HepG2 (cell line): Measurements from ENCODE around the gene CTNND2. TPM values are rescaled to one million over a fixed set of nuclear protein-coding genes. Genes with fewer than 3 reads are reported as not detected.
A peak's percentile ranks its signal among the peaks of the same experiment; 100 is the strongest.

Experiments
- ATAC-seq: fragments of 200-7000 bp; cut with Tn5 transposase; 3 replicates; pipeline ENCODE4 v1.9.1; 2020; ENCODE audit warnings: mild to moderate bottlenecking, moderate library complexity
- BruUV-seq: library from RNA; stranded (reverse); fragments of 400-500 nt; replicated peaks from 2 replicates; lab custom pipeline; 2021; lab: Mats Ljungman, UMichigan
- CTCF ChIA-PET: fragments of 300-600 bp; formaldehyde crosslinking; extraction: SDS; loops from one replicate; lab custom pipeline; 2021; ENCODE audit warnings: low total read pairs, inconsistent platforms, low intra/inter-chr PET ratio; lab: Yijun Ruan, JAX
- POLR2A ChIA-PET: fragments of 350-600 bp; sonication (Branson Sonifier 250); formaldehyde crosslinking; loops from one replicate; lab custom pipeline; 2020; ENCODE audit warnings: antibody characterized with exemption, inconsistent platforms; lab: Yijun Ruan, JAX
- DNase-seq: peaks from one replicate; pipeline ENCODE4 v3.0.0-alpha.2; 2015; ENCODE audit warnings: low spot score
- FAIRE-seq: peaks from 3 replicates; lab custom pipeline; 2011; peaks lifted over from hg19 to GRCh38; lab: Jason Lieb, UNC
- H2AFZ ChIP-seq: one replicate; pipeline ENCODE4 v1.6.1; 2011; ENCODE audit warnings: low read length, inconsistent platforms
- H3K27ac ChIP-seq: fragments of 300-600 bp; 3 replicates; pipeline ENCODE4 v1.8.0; 2011; ENCODE audit warnings: mixed run types, mild to moderate bottlenecking, mixed read lengths, low read length, inconsistent platforms; ENCODE audit not compliant: insufficient read depth; ENCODE audit errors: extremely low read length
- H3K27me3 ChIP-seq, 2 experiments: fragments of 200-600 bp in 1 of 2; 2 replicates in 1 of 2; 3 replicates in 1 of 2; pipeline versions ENCODE4 v1.6.0 to v1.8.0; 2011; ENCODE audit warnings: low read length in 2 of 2, mild to moderate bottlenecking in 2 of 2, moderate library complexity in 2 of 2, inconsistent platforms in 1 of 2; ENCODE audit not compliant: insufficient read depth in 2 of 2, control insufficient read depth in 1 of 2
- H3K36me3 ChIP-seq, 2 experiments: fragments of 200-600 bp in 1 of 2; replicated peaks in 1 of 2; 2 replicates in 1 of 2; 3 replicates in 1 of 2; pipeline versions ENCODE4 v1.5.1 to v1.8.0; 2011; ENCODE audit warnings: low read length in 2 of 2, inconsistent platforms in 1 of 2; ENCODE audit not compliant: insufficient read depth in 2 of 2, control insufficient read depth in 1 of 2
- H3K4me1 ChIP-seq: 2 replicates; pipeline ENCODE4 v1.5.1; 2012; ENCODE audit warnings: low read length, inconsistent platforms; ENCODE audit not compliant: insufficient read depth
- H3K4me2 ChIP-seq: 2 replicates; pipeline ENCODE4 v1.6.0; 2011; ENCODE audit warnings: low read depth, low read length, inconsistent platforms
- H3K4me3 ChIP-seq, 3 experiments: fragments of 200-600 bp in 1 of 3; sonication (generic), shearing (Covaris generic) in 1 of 3; replicated peaks in 1 of 3; 2 replicates each; pipeline ENCODE4 v1.5.1; 2011 to 2016; ENCODE audit warnings: low read length in 3 of 3, inconsistent platforms in 2 of 3, low read depth in 2 of 3, mild to moderate bottlenecking in 2 of 3, control low read depth in 1 of 3, mixed read lengths in 1 of 3; ENCODE audit not compliant: insufficient read depth in 1 of 3
- H3K79me2 ChIP-seq: one replicate; pipeline ENCODE4 v1.6.1; 2011; ENCODE audit warnings: low read length, inconsistent platforms; ENCODE audit not compliant: insufficient read depth
- H3K9ac ChIP-seq: 2 replicates; pipeline ENCODE4 v1.6.0; 2011; ENCODE audit warnings: mild to moderate bottlenecking, low read depth, low read length, inconsistent platforms; ENCODE audit not compliant: insufficient read depth
- H3K9me3 ChIP-seq: 2 replicates; pipeline ENCODE4 v1.5.1; 2012; ENCODE audit warnings: mild to moderate bottlenecking, low read length
- H4K20me1 ChIP-seq: 2 replicates; pipeline ENCODE4 v1.6.0; 2011; ENCODE audit warnings: inconsistent platforms, mild to moderate bottlenecking, low read length, moderate library complexity; ENCODE audit not compliant: insufficient read depth
- ARNT ChIP-seq: fragments of 450-650 bp; IDR thresholded peaks from 2 replicates; pipeline ENCODE4 v1.6.1; 2017
- KMT2B ChIP-seq: IDR thresholded peaks from 2 replicates; pipeline ENCODE4 v1.6.1; 2016; ENCODE audit warnings: missing genetic modification reagents, missing compliant biosample characterization
- MAFF ChIP-seq: IDR thresholded peaks from 2 replicates; pipeline ENCODE4 v1.6.1; 2011; ENCODE audit warnings: low read depth, low read length, improper control_type of control experiment
- MAFK ChIP-seq, 2 experiments: IDR thresholded peaks in 1 of 2; conservative IDR thresholded peaks in 1 of 2; 2 replicates each; pipeline ENCODE4 v1.6.1; 2011; ENCODE audit warnings: improper control_type of control experiment in 2 of 2, low read length in 2 of 2
- NFRKB ChIP-seq: fragments of 450-650 bp; IDR thresholded peaks from 2 replicates; pipeline ENCODE4 v1.6.1; 2017
- ZFP90 ChIP-seq: sonication (generic); formaldehyde crosslinking; IDR thresholded peaks from 2 replicates; pipeline ENCODE4 v1.8.0; 2022; ENCODE audit warnings: missing genetic modification reagents, mild to moderate bottlenecking, inconsistent platforms, borderline replicate concordance
- WGBS: methylation state at CpG from one replicate; pipeline ENCODE4 v1.1.6; 2017; ENCODE audit warnings: low lambda C conversion rate; 5-methylcytosine and 5-hydroxymethylcytosine counted together
- in situ Hi-C: cut with HindIII; loops from 2 replicates; pipeline ENCODE4 v1.10.0; 2017; ENCODE audit warnings: low pct_unique_long_range_greater_than_20kb; ENCODE audit not compliant: extremely low pct_ligation_motif_present
- intact Hi-C: fragments of 100-400 bp; cut with micrococcal nuclease; formaldehyde crosslinking; loops from one replicate; pipeline ENCODE4 v1.10.0; 2022; ENCODE audit not compliant: unreplicated experiment
- polyA plus RNA-seq, 8 experiments: library from polyadenylated mRNA; depleted of rRNA in 3 of 8; stranded (reverse) in 7 of 8; unstranded in 1 of 8; fragments of >200 nt; fragmentation: Illumina TruSeq in 4 of 8; extraction: Trizol in 4 of 8; gene quantifications; 2 replicates each; pipeline versions ENCODE4 v1.2.1 to v1.2.3, GENCODE V29; 2011 to 2016; ENCODE audit warnings: low read depth in 4 of 8, missing spikeins in 1 of 8, mixed read lengths in 1 of 8; ENCODE audit not compliant: insufficient read depth in 1 of 8
- total RNA-seq, 5 experiments: library from RNA; depleted of rRNA; stranded (reverse); fragments of >200 nt; fragmentation: Illumina TruSeq; extraction: Trizol; gene quantifications; 2 replicates each; pipeline ENCODE4 v1.2.3, GENCODE V29; 2016; ENCODE audit warnings: low read depth in 1 of 5
- TF ChIP-seq, protein P1 (sequence below): IDR thresholded peaks from 2 replicates; pipeline ENCODE4 v1.6.1; 2016; ENCODE audit warnings: low read depth, missing genetic modification reagents, missing compliant biosample characterization
- TF ChIP-seq, protein P2 (sequence below): sonication (generic); formaldehyde crosslinking; IDR thresholded peaks from 2 replicates; pipeline ENCODE4 v1.5.0; 2020; ENCODE audit warnings: mild to moderate bottlenecking, missing genetic modification reagents, moderate library complexity
- TF ChIP-seq, protein P3 (sequence below), 2 experiments: fragments of 450-650 bp in 1 of 2; sonication (generic) in 1 of 2; formaldehyde crosslinking; IDR thresholded peaks; 2 replicates each; pipeline versions ENCODE4 v1.5.0 to v1.8.0; 2020 to 2022; ENCODE audit warnings: mild to moderate bottlenecking in 1 of 2, missing genetic modification reagents in 1 of 2

CTNND2 gene
- total and polyA plus RNA-seq, 2 of the 13 experiments (the other 11 are each of a cell fraction or from before 2014, with no cell fraction given) = not detected

DNA sequence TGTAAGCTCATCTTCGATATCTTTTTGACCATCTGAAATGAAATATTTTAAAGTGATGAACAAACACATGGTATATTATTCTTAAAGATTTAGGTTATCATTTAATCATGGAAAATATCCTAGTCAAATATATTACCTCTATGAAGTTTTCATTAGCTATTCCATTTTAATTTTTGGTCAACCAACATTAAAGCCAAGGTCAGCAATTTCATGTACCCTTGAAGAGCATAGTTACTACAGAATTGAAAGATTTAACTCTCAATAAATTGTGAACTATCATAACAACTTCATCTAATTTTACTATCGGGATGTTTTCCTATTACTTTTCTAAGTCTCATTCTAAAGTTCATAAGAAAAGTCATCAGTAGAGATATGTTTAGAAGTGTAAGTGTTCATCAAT is 492.6 kb downstream of the CTNND2 start:
- Histone ChIP-seq H3K4me2 (no peak overlapping the region), H3K4me1 (no peaks in the 10 kb centered on the region), H3K9ac (no peak overlapping the region), H3K27me3 (no peaks in the 10 kb centered on the region), H3K4me3 (no peak overlapping the region), H3K79me2 (no peaks in the 10 kb centered on the region), H3K27ac (no peak overlapping the region), H3K36me3 (no peaks in the 10 kb centered on the region), H3K9me3 (no peaks in the 10 kb centered on the region), H2AFZ (no peak overlapping the region), H4K20me1 (no peaks in the 10 kb centered on the region)
- intact Hi-C loops (no loop called here), in situ Hi-C loops (no loop called here)
- FAIRE-seq = no peak
- POLR2A ChIA-PET = no interaction called here
- WGBS = 35% methylated on average over 2 of the region's 2 CpGs
- no peak for ATAC-seq
- no TSS peak for BruUV-seq
- DNase-seq = no peak
- CTCF ChIA-PET = no interaction called here
- no peak for TF ChIP-seq NFRKB
- TF ChIP-seq, protein P1, sequence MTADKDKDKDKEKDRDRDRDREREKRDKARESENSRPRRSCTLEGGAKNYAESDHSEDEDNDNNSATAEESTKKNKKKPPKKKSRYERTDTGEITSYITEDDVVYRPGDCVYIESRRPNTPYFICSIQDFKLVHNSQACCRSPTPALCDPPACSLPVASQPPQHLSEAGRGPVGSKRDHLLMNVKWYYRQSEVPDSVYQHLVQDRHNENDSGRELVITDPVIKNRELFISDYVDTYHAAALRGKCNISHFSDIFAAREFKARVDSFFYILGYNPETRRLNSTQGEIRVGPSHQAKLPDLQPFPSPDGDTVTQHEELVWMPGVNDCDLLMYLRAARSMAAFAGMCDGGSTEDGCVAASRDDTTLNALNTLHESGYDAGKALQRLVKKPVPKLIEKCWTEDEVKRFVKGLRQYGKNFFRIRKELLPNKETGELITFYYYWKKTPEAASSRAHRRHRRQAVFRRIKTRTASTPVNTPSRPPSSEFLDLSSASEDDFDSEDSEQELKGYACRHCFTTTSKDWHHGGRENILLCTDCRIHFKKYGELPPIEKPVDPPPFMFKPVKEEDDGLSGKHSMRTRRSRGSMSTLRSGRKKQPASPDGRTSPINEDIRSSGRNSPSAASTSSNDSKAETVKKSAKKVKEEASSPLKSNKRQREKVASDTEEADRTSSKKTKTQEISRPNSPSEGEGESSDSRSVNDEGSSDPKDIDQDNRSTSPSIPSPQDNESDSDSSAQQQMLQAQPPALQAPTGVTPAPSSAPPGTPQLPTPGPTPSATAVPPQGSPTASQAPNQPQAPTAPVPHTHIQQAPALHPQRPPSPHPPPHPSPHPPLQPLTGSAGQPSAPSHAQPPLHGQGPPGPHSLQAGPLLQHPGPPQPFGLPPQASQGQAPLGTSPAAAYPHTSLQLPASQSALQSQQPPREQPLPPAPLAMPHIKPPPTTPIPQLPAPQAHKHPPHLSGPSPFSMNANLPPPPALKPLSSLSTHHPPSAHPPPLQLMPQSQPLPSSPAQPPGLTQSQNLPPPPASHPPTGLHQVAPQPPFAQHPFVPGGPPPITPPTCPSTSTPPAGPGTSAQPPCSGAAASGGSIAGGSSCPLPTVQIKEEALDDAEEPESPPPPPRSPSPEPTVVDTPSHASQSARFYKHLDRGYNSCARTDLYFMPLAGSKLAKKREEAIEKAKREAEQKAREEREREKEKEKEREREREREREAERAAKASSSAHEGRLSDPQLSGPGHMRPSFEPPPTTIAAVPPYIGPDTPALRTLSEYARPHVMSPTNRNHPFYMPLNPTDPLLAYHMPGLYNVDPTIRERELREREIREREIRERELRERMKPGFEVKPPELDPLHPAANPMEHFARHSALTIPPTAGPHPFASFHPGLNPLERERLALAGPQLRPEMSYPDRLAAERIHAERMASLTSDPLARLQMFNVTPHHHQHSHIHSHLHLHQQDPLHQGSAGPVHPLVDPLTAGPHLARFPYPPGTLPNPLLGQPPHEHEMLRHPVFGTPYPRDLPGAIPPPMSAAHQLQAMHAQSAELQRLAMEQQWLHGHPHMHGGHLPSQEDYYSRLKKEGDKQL (CRISPR knock-in tag) = no peak
- TF ChIP-seq MAFF = peak; percentile 75
- peak; percentile 74 to 75 for TF ChIP-seq MAFK (conservative IDR thresholded peaks at IDR 0.05 in 1 of 2, IDR thresholded peaks at IDR 0.05 in 1 of 2; ENCODE audit: low read length in 2 of 2)
- TF ChIP-seq, protein P2, sequence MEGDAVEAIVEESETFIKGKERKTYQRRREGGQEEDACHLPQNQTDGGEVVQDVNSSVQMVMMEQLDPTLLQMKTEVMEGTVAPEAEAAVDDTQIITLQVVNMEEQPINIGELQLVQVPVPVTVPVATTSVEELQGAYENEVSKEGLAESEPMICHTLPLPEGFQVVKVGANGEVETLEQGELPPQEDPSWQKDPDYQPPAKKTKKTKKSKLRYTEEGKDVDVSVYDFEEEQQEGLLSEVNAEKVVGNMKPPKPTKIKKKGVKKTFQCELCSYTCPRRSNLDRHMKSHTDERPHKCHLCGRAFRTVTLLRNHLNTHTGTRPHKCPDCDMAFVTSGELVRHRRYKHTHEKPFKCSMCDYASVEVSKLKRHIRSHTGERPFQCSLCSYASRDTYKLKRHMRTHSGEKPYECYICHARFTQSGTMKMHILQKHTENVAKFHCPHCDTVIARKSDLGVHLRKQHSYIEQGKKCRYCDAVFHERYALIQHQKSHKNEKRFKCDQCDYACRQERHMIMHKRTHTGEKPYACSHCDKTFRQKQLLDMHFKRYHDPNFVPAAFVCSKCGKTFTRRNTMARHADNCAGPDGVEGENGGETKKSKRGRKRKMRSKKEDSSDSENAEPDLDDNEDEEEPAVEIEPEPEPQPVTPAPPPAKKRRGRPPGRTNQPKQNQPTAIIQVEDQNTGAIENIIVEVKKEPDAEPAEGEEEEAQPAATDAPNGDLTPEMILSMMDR (CRISPR knock-in tag) = no peak
- TF ChIP-seq, protein P3, sequence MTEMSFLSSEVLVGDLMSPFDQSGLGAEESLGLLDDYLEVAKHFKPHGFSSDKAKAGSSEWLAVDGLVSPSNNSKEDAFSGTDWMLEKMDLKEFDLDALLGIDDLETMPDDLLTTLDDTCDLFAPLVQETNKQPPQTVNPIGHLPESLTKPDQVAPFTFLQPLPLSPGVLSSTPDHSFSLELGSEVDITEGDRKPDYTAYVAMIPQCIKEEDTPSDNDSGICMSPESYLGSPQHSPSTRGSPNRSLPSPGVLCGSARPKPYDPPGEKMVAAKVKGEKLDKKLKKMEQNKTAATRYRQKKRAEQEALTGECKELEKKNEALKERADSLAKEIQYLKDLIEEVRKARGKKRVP (CRISPR knock-in tag; IDR thresholded peaks at IDR 0.05) = no peak
- no peak for TF ChIP-seq KMT2B
- no peak for TF ChIP-seq ARNT
- TF ChIP-seq ZFP90 (CRISPR knock-in tag) = no peak
